H1 (cell line): Measurements from ENCODE around the gene TSHB. TPM values are rescaled to one million over a fixed set of nuclear protein-coding genes. Genes with fewer than 3 reads are reported as not detected.
A peak's percentile ranks its signal among the peaks of the same experiment; 100 is the strongest.

ENCODE experiments used
- CTCF ChIA-PET: fragments of 300-600 bp; sonication (Branson Sonifier 250); formaldehyde crosslinking; loops from one replicate; lab custom pipeline; 2021; ENCODE audit not compliant: partially characterized antibody; lab: Charles Lee
- POLR2A ChIA-PET: fragments of 300-600 bp; sonication (Branson Sonifier 250); formaldehyde crosslinking; loops from one replicate; lab custom pipeline; 2021; ENCODE audit warnings: inconsistent platforms; ENCODE audit not compliant: partially characterized antibody; lab: Charles Lee
- DNase-seq, 2 experiments: peaks; one replicate each; pipeline versions ENCODE4 v3.0.0 to v3.0.0-alpha.2; 2010 to 2022; ENCODE audit warnings: low spot score in 2 of 2, low read depth in 1 of 2, mixed read lengths in 1 of 2
- FAIRE-seq: peaks from 2 replicates; lab custom pipeline; 2011; peaks lifted over from hg19 to GRCh38; lab: Jason Lieb, UNC
- H2AFZ ChIP-seq: 2 replicates; pipeline ENCODE4 v1.8.1; 2012; ENCODE audit warnings: low read length, inconsistent platforms
- H2AK5ac ChIP-seq: 2 replicates; pipeline ENCODE4 v1.6.1; 2013; ENCODE audit warnings: low read depth, low read length
- H2BK120ac ChIP-seq: replicated peaks from 2 replicates; pipeline ENCODE3; 2013; ENCODE audit warnings: low read depth, low read length, inconsistent platforms
- H2BK12ac ChIP-seq: 2 replicates; pipeline ENCODE4 v1.6.1; 2013; ENCODE audit warnings: low read depth, low read length
- H2BK15ac ChIP-seq: 2 replicates; pipeline ENCODE4 v1.6.1; 2013; ENCODE audit warnings: low read length
- H2BK20ac ChIP-seq: 2 replicates; pipeline ENCODE4 v1.6.1; 2013; ENCODE audit warnings: low read length
- H2BK5ac ChIP-seq: 2 replicates; pipeline ENCODE4 v1.6.1; 2013; ENCODE audit warnings: low read depth, low read length
- H3K14ac ChIP-seq: 2 replicates; pipeline ENCODE4 v1.6.1; 2013; ENCODE audit warnings: inconsistent platforms; ENCODE audit not compliant: insufficient read length
- H3K18ac ChIP-seq: 2 replicates; pipeline ENCODE4 v1.6.1; 2013; ENCODE audit warnings: low read length; ENCODE audit errors: extremely low read depth
- H3K23ac ChIP-seq: 2 replicates; pipeline ENCODE4 v1.6.1; 2013; ENCODE audit warnings: inconsistent platforms; ENCODE audit not compliant: insufficient read length
- H3K23me2 ChIP-seq: 2 replicates; pipeline ENCODE4 v1.6.1; 2013; ENCODE audit warnings: low read depth, low read length
- H3K27ac ChIP-seq: 2 replicates; pipeline ENCODE4 v1.6.1; 2011; ENCODE audit warnings: low read depth, low read length, inconsistent platforms
- H3K27me3 ChIP-seq, 4 experiments: replicated peaks in 1 of 4; 1 replicate in 1 of 4; 2 replicates in 3 of 4; pipeline versions ENCODE4 v1.6.1 to v1.8.1; 2011 to 2013; ENCODE audit warnings: low read length in 3 of 4, mild to moderate bottlenecking in 3 of 4, inconsistent platforms in 2 of 4, mixed read lengths in 2 of 4, moderate library complexity in 1 of 4; ENCODE audit not compliant: control insufficient read depth in 3 of 4, insufficient read depth in 3 of 4; ENCODE audit errors: extremely low read depth in 1 of 4
- H3K36me3 ChIP-seq, 4 experiments: 2 replicates each; pipeline versions ENCODE4 v1.6.1 to v1.8.1; 2011 to 2013; ENCODE audit warnings: mild to moderate bottlenecking in 4 of 4, low read length in 3 of 4, moderate library complexity in 2 of 4, control low read depth in 1 of 4, inconsistent platforms in 1 of 4; ENCODE audit not compliant: insufficient read depth in 4 of 4, control insufficient read depth in 2 of 4
- H3K4ac ChIP-seq: replicated peaks from 2 replicates; pipeline ENCODE3; 2013; ENCODE audit warnings: low read length, low read depth, mixed read lengths, inconsistent platforms; ENCODE audit not compliant: insufficient read length
- H3K4me1 ChIP-seq, 4 experiments: replicated peaks in 1 of 4; 1 replicate in 1 of 4; 2 replicates in 3 of 4; pipeline versions ENCODE4 v1.6.1 to v1.8.1; 2011 to 2013; ENCODE audit warnings: low read length in 3 of 4, inconsistent platforms in 2 of 4, mixed read lengths in 1 of 4; ENCODE audit not compliant: insufficient read depth in 4 of 4, control insufficient read depth in 3 of 4
- H3K4me2 ChIP-seq, 2 experiments: 2 replicates each; pipeline versions ENCODE4 v1.6.1 to v1.8.1; 2011 to 2013; ENCODE audit warnings: low read depth in 2 of 2, low read length in 2 of 2, control low read depth in 1 of 2, inconsistent platforms in 1 of 2, mild to moderate bottlenecking in 1 of 2; ENCODE audit not compliant: insufficient read depth in 1 of 2
- H3K4me3 ChIP-seq, 4 experiments: fragments of 200-600, 300-600 bp in 1 of 4; sonication (generic), shearing (Covaris generic), sonication (Bioruptor Twin) in 1 of 4; 2 replicates each; pipeline versions ENCODE4 v1.5.1 to v1.8.1; 2011 to 2016; ENCODE audit warnings: low read length in 4 of 4, low read depth in 3 of 4, control low read depth in 2 of 4, inconsistent platforms in 2 of 4, mild to moderate bottlenecking in 2 of 4, mixed read lengths in 1 of 4, moderate library complexity in 1 of 4; ENCODE audit not compliant: insufficient read depth in 2 of 4; ENCODE audit errors: extremely low read depth in 1 of 4
- H3K56ac ChIP-seq: replicated peaks from 2 replicates; pipeline ENCODE3; 2013; ENCODE audit warnings: low read depth, mild to moderate bottlenecking, mixed read lengths, low read length, inconsistent platforms; ENCODE audit not compliant: insufficient read length
- H3K79me1 ChIP-seq: 2 replicates; pipeline ENCODE4 v1.6.1; 2013; ENCODE audit warnings: low read depth, low read length, control low read depth
- H3K79me2 ChIP-seq, 2 experiments: 2 replicates each; pipeline versions ENCODE4 v1.6.1 to v1.8.1; 2012 to 2013; ENCODE audit warnings: low read length in 2 of 2, mild to moderate bottlenecking in 2 of 2, inconsistent platforms in 1 of 2; ENCODE audit not compliant: insufficient read depth in 2 of 2, control insufficient read depth in 1 of 2
- H3K9ac ChIP-seq, 4 experiments: replicated peaks in 1 of 4; 1 replicate in 1 of 4; 2 replicates in 3 of 4; pipeline versions ENCODE4 v1.6.1 to v1.8.1; 2011 to 2013; ENCODE audit warnings: low read depth in 3 of 4, low read length in 3 of 4, control low read depth in 2 of 4, mild to moderate bottlenecking in 2 of 4, moderate library complexity in 2 of 4, inconsistent platforms in 1 of 4; ENCODE audit errors: extremely low read depth in 1 of 4
- H3K9me3 ChIP-seq, 2 experiments: 2 replicates each; pipeline versions ENCODE4 v1.6.1 to v1.8.1; 2012 to 2013; ENCODE audit warnings: mild to moderate bottlenecking in 2 of 2, moderate library complexity in 2 of 2, control low read depth in 1 of 2, inconsistent platforms in 1 of 2, low read depth in 1 of 2, low read length in 1 of 2, mixed read lengths in 1 of 2; ENCODE audit not compliant: insufficient read depth in 2 of 2
- H4K20me1 ChIP-seq, 2 experiments: replicated peaks in 1 of 2; 2 replicates each; pipeline versions ENCODE3 to v1.8.1; 2011 to 2013; ENCODE audit warnings: inconsistent platforms in 2 of 2, low read length in 2 of 2, mild to moderate bottlenecking in 1 of 2; ENCODE audit not compliant: insufficient read depth in 2 of 2, control insufficient read depth in 1 of 2
- H4K5ac ChIP-seq: 2 replicates; pipeline ENCODE4 v1.6.1; 2013; ENCODE audit warnings: low read length, low read depth, mixed read lengths, inconsistent platforms; ENCODE audit not compliant: insufficient read length
- H4K8ac ChIP-seq: 2 replicates; pipeline ENCODE4 v1.8.0; 2013; ENCODE audit warnings: mild to moderate bottlenecking, moderate library complexity, low read length, inconsistent platforms; ENCODE audit not compliant: insufficient read depth; ENCODE audit errors: extremely low read depth
- H4K91ac ChIP-seq: replicated peaks from 2 replicates; pipeline ENCODE3; 2013; ENCODE audit warnings: low read length, mixed read lengths, inconsistent platforms; ENCODE audit not compliant: insufficient read length
- CREB1 ChIP-seq: IDR thresholded peaks from 2 replicates; pipeline ENCODE4 v1.6.1; 2012; ENCODE audit warnings: inconsistent platforms
- FOSL1 ChIP-seq: IDR thresholded peaks from 2 replicates; pipeline ENCODE4 v1.6.1; 2011; ENCODE audit warnings: mild to moderate bottlenecking, low read depth, low read length, moderate library complexity; ENCODE audit not compliant: insufficient read depth
- RXRA ChIP-seq: IDR thresholded peaks from 2 replicates; pipeline ENCODE4 v1.6.1; 2011; ENCODE audit warnings: low read depth, mild to moderate bottlenecking, low read length, moderate library complexity; ENCODE audit not compliant: insufficient read depth
- SP2 ChIP-seq: IDR thresholded peaks from 2 replicates; pipeline ENCODE4 v1.6.1; 2012; ENCODE audit warnings: mild to moderate bottlenecking, low read length, inconsistent platforms
- SUZ12 ChIP-seq: fragments of 200-600 bp; sonication (generic); IDR thresholded peaks from 2 replicates; pipeline ENCODE4 v1.6.1; 2012; ENCODE audit warnings: mild to moderate bottlenecking, inconsistent platforms, low read length, moderate library complexity, mixed read lengths
- long read RNA-seq, 2 experiments: library from RNA in 1 of 2; library from capped mRNA in 1 of 2; stranded (forward); transcript quantifications; one replicate each; pipeline ENCODE4 v2.0.0, GENCODE V29; 2021; ENCODE audit warnings: inconsistent platforms in 1 of 2
- polyA minus RNA-seq, 3 experiments: library from RNA; depleted of rRNA, polyadenylated mRNA; stranded (reverse); fragments of >200 nt; gene quantifications; 1 replicate in 2 of 3; 2 replicates in 1 of 3; pipeline ENCODE4 v1.2.3, GENCODE V29; 2011
- polyA plus RNA-seq, 7 experiments: library from polyadenylated mRNA; depleted of rRNA in 3 of 7; stranded (reverse) in 5 of 7; unstranded in 2 of 7; fragments of >200 nt in 5 of 7; fragments of 200-250 nt in 2 of 7; gene quantifications; 1 replicate in 5 of 7; 2 replicates in 1 of 7; 4 replicates in 1 of 7; pipeline versions ENCODE4 v1.2.1 to v1.2.3, GENCODE V29; 2011 to 2013; ENCODE audit warnings: missing spikeins in 2 of 7, mixed read lengths in 2 of 7
- total RNA-seq: library from RNA; stranded (reverse); fragmentation: NEBNext Ultra II Directional; extraction: Animal tissue kit (Norgen Biotek cat#: 25700); gene quantifications from 2 replicates; pipeline ENCODE4 v1.2.1, GENCODE V29; 2021
- TF ChIP-seq, protein P1 (sequence below), 3 experiments: IDR thresholded peaks; 1 replicate in 2 of 3; 2 replicates in 1 of 3; pipeline versions ENCODE4 v1.5.1 to v1.6.1; 2011; ENCODE audit warnings: low read length in 3 of 3, mild to moderate bottlenecking in 3 of 3, inconsistent platforms in 2 of 3, low read depth in 1 of 3, moderate library complexity in 1 of 3; ENCODE audit not compliant: insufficient read depth in 1 of 3; ENCODE audit errors: control extremely low read depth in 1 of 3
- TF ChIP-seq, protein P2 (sequence below): IDR thresholded peaks from 2 replicates; pipeline ENCODE4 v1.6.1; 2012; ENCODE audit warnings: inconsistent platforms

Gene TSHB
- total RNA-seq, result not detected in 2 replicates
- polyA plus RNA-seq (2011; rRNA removed), result not detected in 2 replicates
- not detected for polyA plus RNA-seq (2011; cell fraction: cytosol; rRNA removed)
- not detected for polyA plus RNA-seq (2011; cell fraction: nucleus; rRNA removed)
- polyA plus RNA-seq (2012, experiment 1 of 2), result not detected in 4 replicates
- not detected for polyA plus RNA-seq (2012, experiment 2 of 2)
- polyA plus RNA-seq (2013, experiment 1 of 2), result not detected
- not detected for polyA plus RNA-seq (2013, experiment 2 of 2)
- not detected in 2 replicates for polyA minus RNA-seq (2011; rRNA and poly(A)+ RNA removed)
- not detected for polyA minus RNA-seq (2011; cell fraction: cytosol; rRNA and poly(A)+ RNA removed)
- polyA minus RNA-seq (2011; cell fraction: nucleus; rRNA and poly(A)+ RNA removed), result not detected
- long read RNA-seq, experiment 1, result 0 reads
- long read RNA-seq, experiment 2, result 0 reads

DNA sequence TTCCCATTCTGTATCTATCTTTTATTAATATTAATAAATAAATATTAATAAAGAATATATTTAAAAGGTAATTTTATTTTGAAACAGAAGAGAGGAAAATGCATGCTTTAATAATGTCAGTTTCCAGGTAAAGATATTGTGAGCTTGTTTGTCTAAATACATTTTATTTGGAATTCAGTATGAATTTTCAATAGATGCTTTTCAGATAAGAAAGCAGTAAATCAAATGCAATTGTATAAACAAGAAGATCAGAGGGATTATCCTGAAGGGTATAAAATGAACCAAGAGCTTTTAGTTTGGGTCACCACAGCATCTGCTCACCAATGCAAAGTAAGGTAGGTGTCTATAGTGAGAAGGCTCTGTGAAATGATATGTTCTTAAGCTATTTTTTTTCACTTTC, at the start of gene TSHB:
TSHB (plus strand) TSS at position 301 of the 400 bp plus-strand sequence. CDS start 3,537 bp downstream, outside the sequence.
- H2AK5ac ChIP-seq, result no peak within 1 kb of the TSS
- DNase-seq, result no peak
- no peak within 1 kb of the TSS for H4K91ac ChIP-seq
- no peak within 1 kb of the TSS for H3K4me3 ChIP-seq
- no peak within 1 kb of the TSS for H4K5ac ChIP-seq
- H2BK5ac ChIP-seq, result no peak within 1 kb of the TSS
- H3K4me1 ChIP-seq, result no peaks in the 10 kb centered on the region
- H3K56ac ChIP-seq, result no peak within 1 kb of the TSS
- no peaks in the 10 kb centered on the region for H3K23me2 ChIP-seq
- no peaks in the 10 kb centered on the region for H3K27me3 ChIP-seq
- H3K4me2 ChIP-seq, result no peak within 1 kb of the TSS
- no peaks in the 10 kb centered on the region for H4K20me1 ChIP-seq
- no peak within 1 kb of the TSS for H3K27ac ChIP-seq
- H3K23ac ChIP-seq, result no peak within 1 kb of the TSS
- no peak within 1 kb of the TSS for H2BK20ac ChIP-seq
- no peaks in the 10 kb centered on the region for H3K79me2 ChIP-seq
- H3K4ac ChIP-seq, result no peak within 1 kb of the TSS
- CTCF ChIA-PET, result no interaction called here
- H4K8ac ChIP-seq, result no peak within 1 kb of the TSS
- no peak within 1 kb of the TSS for H3K18ac ChIP-seq
- H3K79me1 ChIP-seq, result no peaks in the 10 kb centered on the region
- POLR2A ChIA-PET, result no interaction called here
- peak within 1 kb of the TSS in 1 of 4 experiments; percentile 8; a peak in 1 of 7 replicates for H3K9ac ChIP-seq
- H2BK15ac ChIP-seq, result no peak within 1 kb of the TSS
- H2AFZ ChIP-seq, result no peak within 1 kb of the TSS
- H3K36me3 ChIP-seq, result no peaks in the 10 kb centered on the region
- no peaks in the 10 kb centered on the region for H3K9me3 ChIP-seq
- no peak within 1 kb of the TSS for H2BK120ac ChIP-seq
- FAIRE-seq, result no peak
- no peak within 1 kb of the TSS for H3K14ac ChIP-seq
- H2BK12ac ChIP-seq, result no peak within 1 kb of the TSS
- no peak for TF ChIP-seq SP2
- no peak for TF ChIP-seq RXRA
- TF ChIP-seq CREB1, result no peak
- TF ChIP-seq SUZ12, result no peak
- TF ChIP-seq FOSL1, result no peak
- TF ChIP-seq, protein P1, sequence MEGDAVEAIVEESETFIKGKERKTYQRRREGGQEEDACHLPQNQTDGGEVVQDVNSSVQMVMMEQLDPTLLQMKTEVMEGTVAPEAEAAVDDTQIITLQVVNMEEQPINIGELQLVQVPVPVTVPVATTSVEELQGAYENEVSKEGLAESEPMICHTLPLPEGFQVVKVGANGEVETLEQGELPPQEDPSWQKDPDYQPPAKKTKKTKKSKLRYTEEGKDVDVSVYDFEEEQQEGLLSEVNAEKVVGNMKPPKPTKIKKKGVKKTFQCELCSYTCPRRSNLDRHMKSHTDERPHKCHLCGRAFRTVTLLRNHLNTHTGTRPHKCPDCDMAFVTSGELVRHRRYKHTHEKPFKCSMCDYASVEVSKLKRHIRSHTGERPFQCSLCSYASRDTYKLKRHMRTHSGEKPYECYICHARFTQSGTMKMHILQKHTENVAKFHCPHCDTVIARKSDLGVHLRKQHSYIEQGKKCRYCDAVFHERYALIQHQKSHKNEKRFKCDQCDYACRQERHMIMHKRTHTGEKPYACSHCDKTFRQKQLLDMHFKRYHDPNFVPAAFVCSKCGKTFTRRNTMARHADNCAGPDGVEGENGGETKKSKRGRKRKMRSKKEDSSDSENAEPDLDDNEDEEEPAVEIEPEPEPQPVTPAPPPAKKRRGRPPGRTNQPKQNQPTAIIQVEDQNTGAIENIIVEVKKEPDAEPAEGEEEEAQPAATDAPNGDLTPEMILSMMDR (IDR thresholded peaks at IDR 0.05; ENCODE audit: control extremely low read depth in 1 of 3, insufficient read depth in 1 of 3, low read depth in 1 of 3, low read length in 3 of 3), result no peak
- TF ChIP-seq, protein P2, sequence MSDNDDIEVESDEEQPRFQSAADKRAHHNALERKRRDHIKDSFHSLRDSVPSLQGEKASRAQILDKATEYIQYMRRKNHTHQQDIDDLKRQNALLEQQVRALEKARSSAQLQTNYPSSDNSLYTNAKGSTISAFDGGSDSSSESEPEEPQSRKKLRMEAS, result no peak
